PC-9 (cell line): ENCODE results near the gene NDP.

Experiments used
- CTCF ChIP-seq: fragments of 200-600 bp; sonication (generic); conservative IDR thresholded peaks from 2 replicates; pipeline ENCODE4 v1.6.1; 2017; ENCODE audit warnings: mixed run types, antibody characterized with exemption, mild to moderate bottlenecking, moderate library complexity
- EZH2 ChIP-seq: fragments of 200-600 bp; sonication (generic); IDR thresholded peaks from 2 replicates; pipeline ENCODE4 v1.8.0; 2017; ENCODE audit warnings: antibody characterized with exemption, low read depth

GRCh38 chrX:43969504-43970501, 3.4 kb downstream of the NDP start:
- TF ChIP-seq CTCF (no peak), EZH2 (no peak)
